Activated naive CD4-positive, alpha-beta T cell treated with anti-CD3 and anti-CD28 coated beads, Interleukin-2, amount 10 ng/mL, durations not matched to agents 7 days and 5 days (primary cell): Measurements from ENCODE around the gene SEC14L5.

ENCODE experiments used
- CTCF ChIA-PET: fragments of 350-600 bp; sonication (Branson Sonifier 250); formaldehyde crosslinking; loops from one replicate; lab custom pipeline; 2021; ENCODE audit warnings: antibody characterized with exemption; lab: Charles Lee
- DNase-seq: peaks from one replicate; pipeline ENCODE4 v3.0.0-alpha.2; 2020
- H3K27ac Mint-ChIP-seq: one replicate; pipeline ENCODE4 v1.8.0; 2021; ENCODE audit warnings: mild to moderate bottlenecking, moderate library complexity, mixed read lengths
- H3K27me3 Mint-ChIP-seq: one replicate; pipeline ENCODE4 v1.8.0; 2021; ENCODE audit warnings: mild to moderate bottlenecking, mixed read lengths
- H3K36me3 Mint-ChIP-seq: one replicate; pipeline ENCODE4 v1.8.0; 2021; ENCODE audit warnings: mixed read lengths
- H3K4me1 Mint-ChIP-seq: one replicate; pipeline ENCODE4 v1.8.0; 2021; ENCODE audit warnings: mixed read lengths
- H3K4me3 Mint-ChIP-seq: one replicate; pipeline ENCODE4 v1.8.0; 2021; ENCODE audit warnings: mild to moderate bottlenecking, moderate library complexity, mixed read lengths
- H3K9me3 Mint-ChIP-seq: one replicate; pipeline ENCODE4 v1.8.0; 2021; ENCODE audit warnings: mixed read lengths

Gene SEC14L5

GRCh38 chr16:5046914-5047313 is 88.8 kb downstream of the SEC14L5 start:
- Mint-ChIP-seq H3K27ac (no peak overlapping the region), H3K36me3 (no peaks in the 10 kb centered on the region), H3K9me3 (peaks cover 2% of the 10 kb centered on the region), H3K27me3 (peaks cover 5% of the 10 kb centered on the region), H3K4me1 (peaks cover 2% of the 10 kb centered on the region), H3K4me3 (no peak overlapping the region)
- no peak for DNase-seq
- CTCF ChIA-PET = interaction anchor here (1.1 kb wide), 1 partner anchor 9 kb away, joined by 3 read pairs; no protein-coding TSS in a partner anchor

- no peak overlapping the region for H3K4me3 Mint-ChIP-seq
- CTCF ChIA-PET = interaction anchor here (1.0 to 2.6 kb wide), 4 partner anchors 9 to 561 kb away, joined by 3 to 15 read pairs (median 4); partner anchors contain the start of gene C16orf89
- H3K27ac Mint-ChIP-seq = no peak overlapping the region
Observed at GRCh38 chr16:5054876-5055865, 97.0 kb downstream of the SEC14L5 start.

DNA sequence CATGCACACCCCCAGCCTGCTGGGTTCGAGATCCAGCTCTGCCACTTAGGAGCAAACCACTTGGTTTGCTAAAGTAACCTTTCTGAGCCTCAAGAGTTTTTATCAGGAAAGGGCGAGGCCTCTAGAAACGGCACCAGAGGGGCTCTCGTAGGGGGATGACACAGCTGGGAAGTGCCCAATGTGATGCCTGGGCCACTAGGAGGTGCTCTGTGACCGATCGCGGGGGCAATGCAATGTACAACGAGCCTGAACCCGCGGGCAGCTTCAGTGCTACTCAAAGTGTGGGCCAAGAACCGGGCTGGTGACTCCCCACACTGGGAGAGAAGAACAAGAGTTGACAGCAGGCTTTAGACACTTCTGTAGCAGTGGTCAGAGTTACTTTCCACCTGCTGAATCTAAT is 98.2 kb downstream of the SEC14L5 start:
- peak; percentile 71 for DNase-seq
- Mint-ChIP-seq H3K9me3 (no peaks in the 10 kb centered on the region), H3K4me1 (no peaks in the 10 kb centered on the region), H3K36me3 (no peaks in the 10 kb centered on the region), H3K27me3 (peaks cover 6% of the 10 kb centered on the region), H3K27ac (no peak overlapping the region), H3K4me3 (no peak overlapping the region)
- CTCF ChIA-PET = interaction anchor here (0.8 to 2.6 kb wide), 7 partner anchors 10 to 559 kb away, joined by 3 to 15 read pairs (median 3); partner anchors contain the start of gene C16orf89

More at GRCh38 chr16:5054876-5055865, 97.0 kb downstream of the SEC14L5 start:
- H3K4me1 Mint-ChIP-seq = peaks cover 2% of the 10 kb centered on the region
- no peaks in the 10 kb centered on the region for H3K9me3 Mint-ChIP-seq
- no peak for DNase-seq
- H3K27me3 Mint-ChIP-seq = peaks cover 6% of the 10 kb centered on the region
- H3K36me3 Mint-ChIP-seq = no peaks in the 10 kb centered on the region

GRCh38 chr16:5058476-5058875 is 100.3 kb downstream of the SEC14L5 start:
- H3K4me1 Mint-ChIP-seq = no peaks in the 10 kb centered on the region
- CTCF ChIA-PET = no interaction called here
- H3K36me3 Mint-ChIP-seq = no peaks in the 10 kb centered on the region
- no peak for DNase-seq
- H3K27ac Mint-ChIP-seq = no peak overlapping the region
- no peaks in the 10 kb centered on the region for H3K9me3 Mint-ChIP-seq
- H3K27me3 Mint-ChIP-seq = peaks cover 14% of the 10 kb centered on the region
- no peak overlapping the region for H3K4me3 Mint-ChIP-seq

GRCh38 chr16:5059386-5060072 is 101.4 kb downstream of the SEC14L5 start:
- Mint-ChIP-seq H3K4me1 (no peaks in the 10 kb centered on the region), H3K9me3 (no peaks in the 10 kb centered on the region), H3K4me3 (no peak overlapping the region), H3K27me3 (peaks cover 14% of the 10 kb centered on the region), H3K36me3 (no peaks in the 10 kb centered on the region), H3K27ac (no peak overlapping the region)
- CTCF ChIA-PET = interaction anchor here (1.4 kb wide), 1 partner anchor 10 kb away, joined by 3 read pairs; no protein-coding TSS in a partner anchor
- DNase-seq = no peak

- H3K9me3 Mint-ChIP-seq = no peaks in the 10 kb centered on the region
- CTCF ChIA-PET = interaction anchor here (0.9 to 1.4 kb wide), 2 partner anchors 10 to 25 kb away, joined by 3 read pairs; no protein-coding TSS in a partner anchor
- no peak overlapping the region for H3K27ac Mint-ChIP-seq
- H3K27me3 Mint-ChIP-seq = peaks cover 14% of the 10 kb centered on the region
- no peak for DNase-seq
- no peak overlapping the region for H3K4me3 Mint-ChIP-seq
- no peaks in the 10 kb centered on the region for H3K4me1 Mint-ChIP-seq
- H3K36me3 Mint-ChIP-seq = no peaks in the 10 kb centered on the region
Observed at GRCh38 chr16:5060073-5060641, 102.0 kb downstream of the SEC14L5 start.

DNA sequence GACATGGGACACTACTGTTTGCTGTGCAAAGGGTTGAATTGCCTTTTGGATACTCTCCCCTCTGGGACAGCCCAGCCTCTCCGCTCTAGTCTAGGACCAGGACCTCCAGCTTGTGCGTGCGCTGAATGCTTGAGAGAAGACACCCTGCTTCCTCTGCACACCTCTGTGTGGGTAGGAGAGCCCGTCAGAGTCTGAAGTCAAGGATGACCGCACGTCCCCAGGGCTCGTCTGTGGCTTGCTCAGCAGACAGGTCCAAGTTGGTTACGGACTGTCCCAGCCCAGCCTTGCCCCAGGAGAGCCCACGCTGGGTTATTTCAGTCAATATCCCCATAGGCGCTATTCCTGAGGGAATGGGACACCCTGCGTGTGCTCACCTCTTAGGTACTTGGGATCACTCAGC is 103.9 kb downstream of the SEC14L5 start:
- Mint-ChIP-seq H3K9me3 (no peaks in the 10 kb centered on the region), H3K36me3 (no peaks in the 10 kb centered on the region), H3K4me3 (no peak overlapping the region), H3K27ac (peak overlapping the region; percentile 25), H3K27me3 (peaks cover 19% of the 10 kb centered on the region), H3K4me1 (no peaks in the 10 kb centered on the region)
- CTCF ChIA-PET = no interaction called here
- no peak for DNase-seq

DNA sequence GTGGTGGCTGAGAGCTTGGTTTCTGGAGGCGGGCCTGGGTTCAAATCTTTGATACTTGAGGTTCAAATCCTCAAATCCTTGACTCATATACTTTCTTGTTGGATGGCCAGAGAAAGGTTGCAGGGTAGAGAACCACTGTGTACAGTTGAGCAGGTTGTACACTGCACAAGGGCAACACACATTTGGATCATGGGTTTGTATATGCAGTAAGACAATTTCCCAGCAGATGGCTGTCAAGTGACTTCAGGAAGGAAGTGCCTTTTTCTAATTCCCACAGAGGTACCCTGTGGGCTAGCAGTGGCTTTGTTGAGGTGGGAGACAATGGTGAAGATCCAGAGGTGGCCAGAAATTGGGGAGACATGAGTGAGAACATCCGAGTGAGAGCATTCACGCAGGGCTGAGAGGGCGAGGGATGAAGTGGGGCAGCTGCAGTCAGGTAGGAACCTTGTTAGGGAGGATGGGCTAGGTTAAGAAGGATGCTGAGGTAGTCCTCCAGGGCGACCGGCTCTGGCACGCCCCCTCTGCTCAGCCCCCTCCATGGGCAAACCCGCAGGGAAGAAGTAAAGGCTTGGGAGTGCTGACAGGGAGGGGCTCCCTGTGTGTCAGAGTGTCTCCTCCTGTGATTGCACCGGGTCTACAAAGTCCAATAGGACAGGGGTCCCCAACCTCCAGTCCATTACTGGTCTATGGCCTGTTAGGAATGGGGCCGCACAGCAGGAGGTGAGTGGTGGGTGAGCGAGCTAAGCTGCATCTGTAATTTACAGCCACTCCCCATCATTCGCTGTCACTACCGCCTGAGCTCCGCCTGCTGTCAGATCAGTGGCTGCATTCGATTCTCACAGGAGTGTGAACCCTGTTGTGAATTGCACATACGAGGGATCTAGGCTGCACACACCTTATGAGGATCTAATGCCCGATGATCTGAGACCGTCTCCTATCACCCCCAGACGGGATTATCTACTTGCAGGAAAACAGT is 104.9 kb downstream of the SEC14L5 start:
- DNase-seq = no peak
- Mint-ChIP-seq H3K36me3 (no peaks in the 10 kb centered on the region), H3K9me3 (no peaks in the 10 kb centered on the region), H3K27ac (no peak overlapping the region), H3K4me1 (no peaks in the 10 kb centered on the region), H3K4me3 (no peak overlapping the region), H3K27me3 (peaks cover 19% of the 10 kb centered on the region)
- CTCF ChIA-PET = no interaction called here

- H3K4me1 Mint-ChIP-seq = no peaks in the 10 kb centered on the region
- H3K36me3 Mint-ChIP-seq = no peaks in the 10 kb centered on the region
- CTCF ChIA-PET = no interaction called here
- H3K4me3 Mint-ChIP-seq = no peak overlapping the region
- H3K9me3 Mint-ChIP-seq = no peaks in the 10 kb centered on the region
- no peak for DNase-seq
- no peak overlapping the region for H3K27ac Mint-ChIP-seq
- peaks cover 19% of the 10 kb centered on the region for H3K27me3 Mint-ChIP-seq
Observed at GRCh38 chr16:5064915-5065314, 106.8 kb downstream of the SEC14L5 start.

DNA sequence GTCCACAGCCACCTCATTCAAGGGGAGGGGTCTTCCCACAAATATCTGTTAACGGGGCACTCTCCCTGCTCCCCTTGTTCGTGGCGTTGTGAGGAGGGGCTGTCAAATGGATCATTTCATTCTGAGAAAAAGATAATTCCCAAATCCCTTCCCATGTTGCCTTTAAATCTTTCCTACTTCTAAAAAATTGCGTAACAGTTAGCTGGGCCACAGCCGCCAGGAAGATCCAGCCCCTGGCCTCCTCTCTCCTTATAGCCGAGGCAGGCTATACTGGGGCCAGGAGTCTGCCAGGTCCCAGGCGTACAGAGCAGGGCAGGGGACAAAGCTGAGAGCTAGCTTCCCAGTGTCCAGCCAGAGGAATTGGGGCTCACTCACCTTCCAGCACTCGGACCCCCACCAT is 107.2 kb downstream of the SEC14L5 start:
- DNase-seq = no peak
- no peak overlapping the region for H3K4me3 Mint-ChIP-seq
- peaks cover 19% of the 10 kb centered on the region for H3K27me3 Mint-ChIP-seq
- H3K27ac Mint-ChIP-seq = no peak overlapping the region
- H3K4me1 Mint-ChIP-seq = peaks cover under 1% of the 10 kb centered on the region
- no peaks in the 10 kb centered on the region for H3K36me3 Mint-ChIP-seq
- CTCF ChIA-PET = no interaction called here
- H3K9me3 Mint-ChIP-seq = no peaks in the 10 kb centered on the region

GRCh38 chr16:5065813-5066212 is 107.7 kb downstream of the SEC14L5 start, which contains the start of gene C16orf89:
C16orf89 (minus strand) TSS chr16:5065956; CDS start chr16:5065908, 48 bp downstream.
- CTCF ChIA-PET = interaction anchor here (2.0 kb wide), 1 partner anchor 10 kb away, joined by 5 read pairs; no protein-coding TSS in a partner anchor
- DNase-seq = no peak
- H3K36me3 Mint-ChIP-seq = no peaks in the 10 kb centered on the region
- no peak within 1 kb of the TSS for H3K4me3 Mint-ChIP-seq
- H3K9me3 Mint-ChIP-seq = no peaks in the 10 kb centered on the region
- H3K4me1 Mint-ChIP-seq = peaks cover 3% of the 10 kb centered on the region
- H3K27ac Mint-ChIP-seq = no peak within 1 kb of the TSS
- H3K27me3 Mint-ChIP-seq = peaks cover 19% of the 10 kb centered on the region

DNA sequence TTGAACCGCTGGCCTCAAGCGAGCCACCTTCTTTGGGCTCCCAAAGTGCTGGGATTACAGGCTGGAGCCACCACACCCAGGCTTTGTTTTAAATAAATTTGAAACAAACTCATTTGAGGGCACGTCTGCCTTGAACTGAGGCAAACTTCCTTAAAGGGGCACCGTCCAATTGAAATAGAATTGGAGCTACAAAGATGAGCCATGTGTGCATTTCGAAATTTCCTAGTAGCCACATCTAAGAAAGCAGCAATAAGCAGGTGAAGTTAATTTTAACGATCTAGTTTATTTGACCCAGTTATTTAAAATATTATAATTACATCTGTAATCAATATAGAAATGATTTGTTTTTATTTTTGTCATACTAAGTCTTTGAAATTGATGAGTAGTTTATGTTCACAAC is 108.4 kb downstream of the SEC14L5 start:
- Mint-ChIP-seq H3K27ac (no peak overlapping the region), H3K27me3 (peaks cover 19% of the 10 kb centered on the region), H3K4me3 (no peak overlapping the region), H3K36me3 (no peaks in the 10 kb centered on the region), H3K4me1 (peaks cover 10% of the 10 kb centered on the region), H3K9me3 (no peaks in the 10 kb centered on the region)
- CTCF ChIA-PET = interaction anchor here (0.9 to 2.0 kb wide), 2 partner anchors 11 to 18 kb away, joined by 3 to 5 read pairs; no protein-coding TSS in a partner anchor
- no peak for DNase-seq
